ENCODE results near the gene TRANK1. TPM values are rescaled to one million over a fixed set of nuclear protein-coding genes. Genes with fewer than 3 reads are reported as not detected.

TRANK1 gene
- total RNA-seq: 5.8 and 6.8 TPM in 2 replicates

DNA sequence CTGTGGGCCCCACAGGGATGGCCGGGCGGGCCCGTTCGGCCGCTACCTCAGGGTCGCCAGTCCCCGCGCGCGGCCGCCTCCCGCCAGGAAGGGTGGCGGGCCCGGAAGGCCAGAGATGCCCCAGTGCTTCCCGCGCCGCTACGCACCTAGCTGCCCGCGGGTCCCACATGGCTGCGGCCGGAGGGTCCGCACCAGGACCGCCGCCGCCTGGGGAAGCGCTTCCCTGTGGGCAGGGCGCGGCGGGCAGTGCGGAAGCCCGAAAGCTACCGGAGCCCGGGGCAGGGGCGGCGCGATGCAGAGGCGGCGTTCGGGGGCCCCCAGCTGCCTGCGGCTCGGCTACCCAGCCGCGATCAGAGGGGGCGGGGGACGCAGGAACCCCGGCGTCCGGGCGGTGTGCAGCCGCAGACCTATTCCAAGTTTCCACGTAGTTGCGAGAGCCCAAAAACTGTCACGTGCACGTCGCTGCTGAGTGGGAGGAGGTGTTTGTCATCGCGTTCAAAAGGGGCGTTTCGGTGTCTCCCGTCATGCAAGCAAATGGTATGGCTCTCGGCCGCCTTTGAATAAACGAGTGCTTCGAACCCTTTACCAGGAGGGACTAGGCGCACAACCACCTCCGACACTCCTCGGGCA, at the start of gene TRANK1:
TSS of gene TRANK1 (minus strand) at position 414 of the 630 bp plus-strand sequence. CDS start at position 169, 245 bp downstream.

DNA sequence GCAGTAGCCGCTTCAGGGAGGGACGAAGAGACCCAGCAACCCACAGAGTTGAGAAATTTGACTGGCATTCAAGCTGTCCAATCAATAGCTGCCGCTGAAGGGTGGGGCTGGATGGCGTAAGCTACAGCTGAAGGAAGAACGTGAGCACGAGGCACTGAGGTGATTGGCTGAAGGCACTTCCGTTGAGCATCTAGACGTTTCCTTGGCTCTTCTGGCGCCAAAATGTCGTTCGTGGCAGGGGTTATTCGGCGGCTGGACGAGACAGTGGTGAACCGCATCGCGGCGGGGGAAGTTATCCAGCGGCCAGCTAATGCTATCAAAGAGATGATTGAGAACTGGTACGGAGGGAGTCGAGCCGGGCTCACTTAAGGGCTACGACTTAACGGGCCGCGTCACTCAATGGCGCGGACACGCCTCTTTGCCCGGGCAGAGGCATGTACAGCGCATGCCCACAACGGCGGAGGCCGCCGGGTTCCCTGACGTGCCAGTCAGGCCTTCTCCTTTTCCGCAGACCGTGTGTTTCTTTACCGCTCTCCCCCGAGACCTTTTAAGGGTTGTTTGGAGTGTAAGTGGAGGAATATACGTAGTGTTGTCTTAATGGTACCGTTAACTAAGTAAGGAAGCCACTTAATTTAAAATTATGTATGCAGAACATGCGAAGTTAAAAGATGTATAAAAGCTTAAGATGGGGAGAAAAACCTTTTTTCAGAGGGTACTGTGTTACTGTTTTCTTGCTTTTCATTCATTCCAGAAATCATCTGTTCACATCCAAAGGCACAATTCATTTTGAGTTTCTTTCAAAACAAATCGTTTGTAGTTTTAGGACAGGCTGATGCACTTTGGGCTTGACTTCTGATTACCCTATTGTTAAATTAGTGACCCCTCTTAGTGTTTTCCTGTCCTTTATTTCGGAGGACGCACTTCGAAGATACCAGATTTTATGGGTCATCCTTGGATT, 48.8 kb upstream of the TRANK1 start, which contains the start of gene MLH1:
TSS of gene MLH1 (plus strand) at position 193 of the 958 bp plus-strand sequence. CDS start at position 223, 30 bp downstream.

DNA sequence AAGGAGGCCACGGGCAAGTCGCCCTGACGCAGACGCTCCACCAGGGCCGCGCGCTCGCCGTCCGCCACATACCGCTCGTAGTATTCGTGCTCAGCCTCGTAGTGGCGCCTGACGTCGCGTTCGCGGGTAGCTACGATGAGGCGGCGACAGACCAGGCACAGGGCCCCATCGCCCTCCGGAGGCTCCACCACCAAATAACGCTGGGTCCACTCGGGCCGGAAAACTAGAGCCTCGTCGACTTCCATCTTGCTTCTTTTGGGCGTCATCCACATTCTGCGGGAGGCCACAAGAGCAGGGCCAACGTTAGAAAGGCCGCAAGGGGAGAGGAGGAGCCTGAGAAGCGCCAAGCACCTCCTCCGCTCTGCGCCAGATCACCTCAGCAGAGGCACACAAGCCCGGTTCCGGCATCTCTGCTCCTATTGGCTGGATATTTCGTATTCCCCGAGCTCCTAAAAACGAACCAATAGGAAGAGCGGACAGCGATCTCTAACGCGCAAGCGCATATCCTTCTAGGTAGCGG, 48.0 kb upstream of the TRANK1 start, which contains the start of gene EPM2AIP1:
TSS of gene EPM2AIP1 (minus strand) at position 326 of the 520 bp plus-strand sequence. CDS start at position 272, 54 bp downstream.

Other genes starting within 250 kb of the TRANK1 start
- not detected in 2 replicates for gene DCLK3, start 180.5 kb downstream of the TRANK1 start, total RNA-seq
- gene EPM2AIP1, start 48.1 kb upstream of the TRANK1 start, total RNA-seq: 8.4 and 9.9 TPM in 2 replicates
- 29.9 and 34.6 TPM in 2 replicates for gene MLH1, start 48.5 kb upstream of the TRANK1 start, total RNA-seq
- 61.1 and 64.1 TPM in 2 replicates for gene LRRFIP2, start 229.5 kb upstream of the TRANK1 start, total RNA-seq

All from endothelial cell of coronary artery (primary cell).